Measurements from ENCODE around the gene DLG1. TPM values are rescaled to one million over a fixed set of nuclear protein-coding genes. Genes with fewer than 3 reads are reported as not detected.

Gene DLG1
- total RNA-seq, 4 donors from 2014 or later: 134 to 211 (median 152) TPM

DNA sequence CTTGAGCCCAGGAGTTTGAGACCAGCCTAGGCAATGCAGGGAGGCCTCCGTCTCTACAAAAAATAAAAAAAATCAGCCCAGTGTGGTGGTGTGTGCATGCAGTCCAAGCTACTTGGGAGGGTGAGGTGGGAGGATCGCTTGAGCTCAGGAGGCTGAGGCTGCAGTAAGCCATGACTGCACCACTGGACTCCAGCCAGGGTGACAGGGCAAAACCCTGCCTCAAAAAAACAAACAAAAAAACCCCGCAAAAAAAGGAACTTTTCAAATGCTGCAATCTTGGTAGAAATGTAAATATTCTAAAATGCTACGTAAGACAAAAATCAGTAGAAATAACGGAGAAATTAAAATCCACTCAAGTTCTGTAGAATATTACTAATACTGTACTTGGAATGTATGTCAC, 160.7 kb downstream of the DLG1 start:
- in situ Hi-C loops (cut with MboI; ENCODE audit: low pct_ligation_motif_present in 1 of 4, low pct_unique_long_range_greater_than_20kb in 1 of 4, low sequenced_read_pairs in 3 of 4) (no loop called here), intact Hi-C loops (cut with DNase I; ENCODE audit: low total_unique reads) (no loop called here)
- Histone ChIP-seq H3K4me3 (no peak overlapping the region), H3K27me3 (no peaks in the 10 kb centered on the region), H3K9me3 (no peaks in the 10 kb centered on the region), H3K27ac (no peak overlapping the region), H3K4me1 (no peaks in the 10 kb centered on the region), H3K36me3 (peaks cover 0 to 49% (median 14%) of the 10 kb centered on the region in 4 donors)
- no peak for DNase-seq
- WGBS, 2 donors (ENCODE audit: low coverage in 1 of 2): 90 to 98% methylated on average over 5 of the region's 5 CpGs
- TF ChIP-seq POLR2A (IDR thresholded peaks at IDR 0.05): no peak
- no peak for TF ChIP-seq EP300 (IDR thresholded peaks at IDR 0.05; ENCODE audit: low read depth)
- TF ChIP-seq, protein P1, sequence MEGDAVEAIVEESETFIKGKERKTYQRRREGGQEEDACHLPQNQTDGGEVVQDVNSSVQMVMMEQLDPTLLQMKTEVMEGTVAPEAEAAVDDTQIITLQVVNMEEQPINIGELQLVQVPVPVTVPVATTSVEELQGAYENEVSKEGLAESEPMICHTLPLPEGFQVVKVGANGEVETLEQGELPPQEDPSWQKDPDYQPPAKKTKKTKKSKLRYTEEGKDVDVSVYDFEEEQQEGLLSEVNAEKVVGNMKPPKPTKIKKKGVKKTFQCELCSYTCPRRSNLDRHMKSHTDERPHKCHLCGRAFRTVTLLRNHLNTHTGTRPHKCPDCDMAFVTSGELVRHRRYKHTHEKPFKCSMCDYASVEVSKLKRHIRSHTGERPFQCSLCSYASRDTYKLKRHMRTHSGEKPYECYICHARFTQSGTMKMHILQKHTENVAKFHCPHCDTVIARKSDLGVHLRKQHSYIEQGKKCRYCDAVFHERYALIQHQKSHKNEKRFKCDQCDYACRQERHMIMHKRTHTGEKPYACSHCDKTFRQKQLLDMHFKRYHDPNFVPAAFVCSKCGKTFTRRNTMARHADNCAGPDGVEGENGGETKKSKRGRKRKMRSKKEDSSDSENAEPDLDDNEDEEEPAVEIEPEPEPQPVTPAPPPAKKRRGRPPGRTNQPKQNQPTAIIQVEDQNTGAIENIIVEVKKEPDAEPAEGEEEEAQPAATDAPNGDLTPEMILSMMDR (IDR thresholded peaks at IDR 0.05): no peak
- TF ChIP-seq POLR2AphosphoS5 (IDR thresholded peaks at IDR 0.05): no peak

DNA sequence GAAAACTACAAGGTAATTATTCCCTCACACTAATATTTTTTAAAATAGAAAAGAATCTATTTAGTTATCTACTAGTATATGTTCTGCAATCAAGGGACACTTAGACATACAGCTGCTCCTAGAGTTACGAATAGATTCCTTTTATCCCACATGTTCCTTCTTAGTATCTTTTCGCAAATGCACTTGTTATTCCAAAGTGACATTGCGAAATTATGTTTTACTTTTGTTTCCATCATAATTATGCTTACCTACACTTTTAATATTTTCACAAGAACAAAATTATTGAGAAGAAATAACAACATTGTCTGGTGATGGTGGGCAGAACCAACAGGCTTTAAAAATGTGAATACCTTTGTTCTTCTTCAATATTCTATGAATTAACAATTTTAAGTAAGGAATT, 161.7 kb downstream of the DLG1 start:
- Histone ChIP-seq H3K27me3 (no peaks in the 10 kb centered on the region), H3K27ac (no peak overlapping the region), H3K4me3 (no peak overlapping the region), H3K4me1 (no peaks in the 10 kb centered on the region), H3K9me3 (no peaks in the 10 kb centered on the region), H3K36me3 (peaks cover 0 to 47% (median 14%) of the 10 kb centered on the region in 4 donors)
- WGBS, 2 donors (ENCODE audit: low coverage in 1 of 2): 98 to 100% methylated on average over 3 of the region's 3 CpGs
- intact Hi-C loops (cut with DNase I; ENCODE audit: low total_unique reads): no loop called here
- in situ Hi-C loops (cut with MboI; ENCODE audit: low pct_ligation_motif_present in 1 of 4, low pct_unique_long_range_greater_than_20kb in 1 of 4, low sequenced_read_pairs in 3 of 4): no loop called here
- no peak for TF ChIP-seq POLR2A (IDR thresholded peaks at IDR 0.05)
- no peak for TF ChIP-seq POLR2AphosphoS5 (IDR thresholded peaks at IDR 0.05)
- TF ChIP-seq EP300 (IDR thresholded peaks at IDR 0.05; ENCODE audit: low read depth): no peak
- TF ChIP-seq, protein P1 (IDR thresholded peaks at IDR 0.05): no peak
- DNase-seq: no peak

DNA sequence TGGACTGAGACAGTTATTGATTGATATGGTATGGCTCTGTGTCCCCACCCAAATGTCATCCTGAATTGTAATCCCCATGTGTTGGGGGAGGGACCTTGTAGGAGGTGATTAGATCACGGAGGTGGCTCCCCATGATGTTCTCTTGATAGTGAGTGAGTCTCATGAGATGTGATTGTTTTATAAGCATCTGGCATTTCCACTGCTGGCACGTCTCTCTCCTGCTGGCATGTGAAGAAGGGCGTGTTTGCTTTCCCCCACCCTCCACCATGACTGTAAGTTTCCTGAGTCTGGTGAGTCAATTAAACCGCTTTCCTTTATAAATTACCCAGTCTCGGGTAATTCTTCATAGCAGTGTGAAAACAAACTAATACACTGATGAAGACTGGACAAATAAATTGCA, 163.2 kb downstream of the DLG1 start:
- intact Hi-C loops (cut with DNase I; ENCODE audit: low total_unique reads): no loop called here

DNA sequence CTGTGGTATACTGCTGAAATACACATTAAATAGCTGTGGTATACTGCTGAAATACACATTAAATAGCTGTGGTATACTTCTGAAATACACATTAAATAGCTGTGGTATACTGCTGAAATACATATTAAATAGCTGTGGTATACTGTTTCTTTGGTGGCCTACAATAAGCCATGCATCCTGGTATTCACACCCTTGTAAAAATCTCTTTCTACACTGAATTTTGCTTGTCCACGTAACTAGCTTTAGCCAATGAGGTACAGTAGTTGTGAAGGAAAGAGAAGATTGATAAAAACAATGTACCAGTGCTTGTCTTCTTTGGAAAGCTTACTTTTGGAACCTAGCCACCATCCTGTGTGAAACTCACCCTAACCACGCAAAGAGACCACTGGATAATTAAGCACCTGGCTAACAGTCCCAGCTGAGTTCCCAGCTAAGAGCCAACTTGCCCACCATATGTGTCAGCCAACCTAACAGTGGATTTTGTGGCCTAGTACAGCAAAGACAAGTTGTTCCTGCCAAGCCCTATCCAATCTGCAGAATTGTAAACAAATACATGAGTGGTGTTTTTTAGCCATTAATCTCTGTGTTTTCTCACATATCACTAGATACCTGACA, 165.4 kb downstream of the DLG1 start:
- in situ Hi-C loops (cut with MboI; ENCODE audit: low pct_ligation_motif_present in 1 of 4, low pct_unique_long_range_greater_than_20kb in 1 of 4, low sequenced_read_pairs in 3 of 4): no loop called here
- Histone ChIP-seq H3K27ac (no peak overlapping the region), H3K4me3 (no peak overlapping the region), H3K27me3 (no peaks in the 10 kb centered on the region), H3K9me3 (no peaks in the 10 kb centered on the region), H3K36me3 (peaks cover 0 to 56% (median 19%) of the 10 kb centered on the region in 4 donors), H3K4me1 (no peaks in the 10 kb centered on the region)
- 97 to 100% methylated on average over 1 to 2 of the region's 2 CpGs for WGBS, 2 donors (ENCODE audit: low coverage in 1 of 2)
- no peak for TF ChIP-seq POLR2A (IDR thresholded peaks at IDR 0.05)
- TF ChIP-seq POLR2AphosphoS5 (IDR thresholded peaks at IDR 0.05): no peak
- no peak for TF ChIP-seq EP300 (IDR thresholded peaks at IDR 0.05; ENCODE audit: low read depth)
- TF ChIP-seq, protein P1 (IDR thresholded peaks at IDR 0.05): no peak
- intact Hi-C loops (cut with DNase I; ENCODE audit: low total_unique reads): no loop called here
- DNase-seq: no peak

More for the DNA sequence above, 163.2 kb downstream of the DLG1 start:
- H3K27me3 ChIP-seq: no peaks in the 10 kb centered on the region
- no peaks in the 10 kb centered on the region for H3K4me1 ChIP-seq
- H3K36me3 ChIP-seq: peaks cover 0 to 56% (median 17%) of the 10 kb centered on the region in 4 donors
- H3K4me3 ChIP-seq: no peak overlapping the region
- in situ Hi-C loops (cut with MboI; ENCODE audit: low pct_ligation_motif_present in 1 of 4, low pct_unique_long_range_greater_than_20kb in 1 of 4, low sequenced_read_pairs in 3 of 4): no loop called here
- DNase-seq: no peak
- TF ChIP-seq, protein P1 (IDR thresholded peaks at IDR 0.05): no peak
- no peak for TF ChIP-seq POLR2A (IDR thresholded peaks at IDR 0.05)
- no peak for TF ChIP-seq EP300 (IDR thresholded peaks at IDR 0.05; ENCODE audit: low read depth)
- TF ChIP-seq POLR2AphosphoS5 (IDR thresholded peaks at IDR 0.05): no peak
- H3K27ac ChIP-seq: no peak overlapping the region
- WGBS, 2 donors (ENCODE audit: low coverage in 1 of 2): 79 to 91% methylated on average over 4 to 5 of the region's 5 CpGs
- no peaks in the 10 kb centered on the region for H3K9me3 ChIP-seq

Measured in transverse colon (tissue), 4 donors.